ENCODE data around the gene PAK5. TPM values are rescaled to one million over a fixed set of nuclear protein-coding genes. Genes with fewer than 3 reads are reported as not detected.

The PAK5 gene
- total RNA-seq, 2 donors from 2014 or later = 0.22 to 0.42 TPM

GRCh38 chr20:9632991-9633390, 205.9 kb downstream of the PAK5 start:
- Histone ChIP-seq H3K9ac (ENCODE audit: extremely low read depth, low read length, poor library complexity, severe bottlenecking) (no peak overlapping the region), H3K4me3 (ENCODE audit: low read length) (no peak overlapping the region), H3K36me3 (ENCODE audit: control insufficient read depth, insufficient read depth, low read length) (no peaks in the 10 kb centered on the region), H3K4me1 (ENCODE audit: control insufficient read depth, insufficient read depth, low read length) (no peaks in the 10 kb centered on the region), H3K27me3 (ENCODE audit: control insufficient read depth, insufficient read depth, low read length, poor library complexity, severe bottlenecking) (no peaks in the 10 kb centered on the region), H3K27ac (ENCODE audit: low read depth, low read length) (no peak overlapping the region), H3K9me3 (ENCODE audit: control insufficient read depth, low read length) (no peaks in the 10 kb centered on the region)
- no peak for DNase-seq
- WGBS, 2 experiments (ENCODE audit: insufficient coverage in 1 of 2, insufficient read length in 1 of 2) = no CpG with 5 or more reads among the region's 1 CpG
- Mint-ChIP-seq H3K9me3 (no peaks in the 10 kb centered on the region), H3K4me1 (no peaks in the 10 kb centered on the region), H3K27me3 (ENCODE audit: insufficient read depth) (no peaks in the 10 kb centered on the region), H3K36me3 (ENCODE audit: low read depth) (no peaks in the 10 kb centered on the region), H3K4me3 (no peak overlapping the region), H3K27ac (no peak overlapping the region)
- no peak for TF ChIP-seq CTCF (conservative IDR thresholded peaks at IDR 0.05)

- Histone ChIP-seq H3K9ac (ENCODE audit: extremely low read depth, low read length, poor library complexity, severe bottlenecking) (no peak overlapping the region), H3K36me3 (ENCODE audit: control insufficient read depth, insufficient read depth, low read length) (no peaks in the 10 kb centered on the region), H3K27ac (ENCODE audit: low read depth, low read length) (no peak overlapping the region), H3K27me3 (ENCODE audit: control insufficient read depth, insufficient read depth, low read length, poor library complexity, severe bottlenecking) (no peaks in the 10 kb centered on the region), H3K9me3 (ENCODE audit: control insufficient read depth, low read length) (no peaks in the 10 kb centered on the region), H3K4me1 (ENCODE audit: control insufficient read depth, insufficient read depth, low read length) (no peaks in the 10 kb centered on the region), H3K4me3 (ENCODE audit: low read length) (no peak overlapping the region)
- H3K36me3 Mint-ChIP-seq (ENCODE audit: low read depth) = no peaks in the 10 kb centered on the region
- 79 to 83% methylated on average over 3 to 4 of the region's 4 CpGs for WGBS, 2 experiments (ENCODE audit: insufficient coverage in 1 of 2, insufficient read length in 1 of 2)
- no peak overlapping the region for H3K27ac Mint-ChIP-seq
- no peak for DNase-seq
- no peaks in the 10 kb centered on the region for H3K4me1 Mint-ChIP-seq
- no peak overlapping the region for H3K4me3 Mint-ChIP-seq
- H3K9me3 Mint-ChIP-seq = no peaks in the 10 kb centered on the region
- H3K27me3 Mint-ChIP-seq (ENCODE audit: insufficient read depth) = no peaks in the 10 kb centered on the region
- TF ChIP-seq CTCF (conservative IDR thresholded peaks at IDR 0.05) = no peak
Observed at GRCh38 chr20:9632265-9632664, 206.6 kb downstream of the PAK5 start.

- no peak overlapping the region for H3K9ac ChIP-seq (ENCODE audit: extremely low read depth, low read length, poor library complexity, severe bottlenecking)
- no peaks in the 10 kb centered on the region for H3K4me1 Mint-ChIP-seq
- no peak overlapping the region for H3K27ac ChIP-seq (ENCODE audit: low read depth, low read length)
- no peaks in the 10 kb centered on the region for H3K36me3 Mint-ChIP-seq (ENCODE audit: low read depth)
- H3K4me3 Mint-ChIP-seq = no peak overlapping the region
- no peak for TF ChIP-seq CTCF (conservative IDR thresholded peaks at IDR 0.05)
- 60 to 83% methylated on average over 1 to 2 of the region's 2 CpGs for WGBS, 2 experiments (ENCODE audit: insufficient coverage in 1 of 2, insufficient read length in 1 of 2)
- no peak for DNase-seq
- no peak overlapping the region for H3K27ac Mint-ChIP-seq
- no peaks in the 10 kb centered on the region for H3K27me3 ChIP-seq (ENCODE audit: control insufficient read depth, insufficient read depth, low read length, poor library complexity, severe bottlenecking)
- H3K9me3 ChIP-seq (ENCODE audit: control insufficient read depth, low read length) = no peaks in the 10 kb centered on the region
- H3K36me3 ChIP-seq (ENCODE audit: control insufficient read depth, insufficient read depth, low read length) = no peaks in the 10 kb centered on the region
- H3K27me3 Mint-ChIP-seq (ENCODE audit: insufficient read depth) = no peaks in the 10 kb centered on the region
- H3K4me3 ChIP-seq (ENCODE audit: low read length) = no peak overlapping the region
- H3K9me3 Mint-ChIP-seq = no peaks in the 10 kb centered on the region
- no peaks in the 10 kb centered on the region for H3K4me1 ChIP-seq (ENCODE audit: control insufficient read depth, insufficient read depth, low read length)
Observed at GRCh38 chr20:9630554-9630953, 208.3 kb downstream of the PAK5 start.
